ENCODE data around the gene WNK1. TPM values are rescaled to one million over a fixed set of nuclear protein-coding genes. Genes with fewer than 3 reads are reported as not detected.

WNK1 gene
- total RNA-seq, 4 donors from 2014 or later = 79.2 to 169 (median 92.1) TPM

DNA sequence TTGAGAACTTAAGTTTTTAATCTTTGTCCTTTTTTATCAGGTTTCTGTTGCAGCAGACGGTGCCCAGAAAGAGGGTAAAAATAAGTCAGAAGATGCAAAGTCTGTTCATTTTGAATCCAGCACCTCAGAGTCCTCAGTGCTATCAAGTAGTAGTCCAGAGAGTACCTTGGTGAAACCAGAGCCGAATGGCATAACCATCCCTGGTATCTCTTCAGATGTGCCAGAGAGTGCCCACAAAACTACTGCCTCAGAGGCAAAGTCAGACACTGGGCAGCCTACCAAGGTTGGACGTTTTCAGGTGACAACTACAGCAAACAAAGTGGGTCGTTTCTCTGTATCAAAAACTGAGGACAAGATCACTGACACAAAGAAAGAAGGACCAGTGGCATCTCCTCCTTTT lies 143.7 kb downstream of the WNK1 start:
- no peak overlapping the region for H3K27ac ChIP-seq
- H3K9me3 ChIP-seq = no peaks in the 10 kb centered on the region
- H3K4me3 ChIP-seq = no peak overlapping the region
- peaks cover 0 to 83% (median 30%) of the 10 kb centered on the region in 4 donors for H3K36me3 ChIP-seq
- H3K4me1 ChIP-seq = no peaks in the 10 kb centered on the region
- intact Hi-C loops (cut with DNase I; ENCODE audit: low total_unique reads) = no loop called here
- DNase-seq = no peak
- WGBS, 2 donors (ENCODE audit: low coverage in 1 of 2) = 61 to 82% methylated on average over 2 to 4 of the region's 4 CpGs
- H3K27me3 ChIP-seq = no peaks in the 10 kb centered on the region
- TF ChIP-seq CTCF (IDR thresholded peaks at IDR 0.05) (no peak), EP300 (IDR thresholded peaks at IDR 0.05; ENCODE audit: low read depth) (no peak), POLR2A (IDR thresholded peaks at IDR 0.05) (no peak), POLR2AphosphoS5 (IDR thresholded peaks at IDR 0.05) (no peak)
- in situ Hi-C loops (cut with MboI; ENCODE audit: low pct_ligation_motif_present in 1 of 4, low pct_unique_long_range_greater_than_20kb in 1 of 4, low sequenced_read_pairs in 3 of 4) = no loop called here

GRCh38 chr12:897386-897785 lies 145.0 kb downstream of the WNK1 start:
- no peak for DNase-seq
- no peaks in the 10 kb centered on the region for H3K4me1 ChIP-seq
- H3K4me3 ChIP-seq = no peak overlapping the region
- intact Hi-C loops (cut with DNase I; ENCODE audit: low total_unique reads) = no loop called here
- TF ChIP-seq POLR2A (IDR thresholded peaks at IDR 0.05) = no peak
- TF ChIP-seq POLR2AphosphoS5 (IDR thresholded peaks at IDR 0.05) = no peak
- no peak for TF ChIP-seq EP300 (IDR thresholded peaks at IDR 0.05; ENCODE audit: low read depth)
- no peak for TF ChIP-seq CTCF (IDR thresholded peaks at IDR 0.05)
- H3K27ac ChIP-seq = no peak overlapping the region
- 85 to 87% methylated on average over 4 of the region's 4 CpGs for WGBS, 2 donors (ENCODE audit: low coverage in 1 of 2)
- no peaks in the 10 kb centered on the region for H3K27me3 ChIP-seq
- in situ Hi-C loops (cut with MboI; ENCODE audit: low pct_ligation_motif_present in 1 of 4, low pct_unique_long_range_greater_than_20kb in 1 of 4, low sequenced_read_pairs in 3 of 4) = no loop called here
- H3K36me3 ChIP-seq = peaks cover 0 to 80% (median 33%) of the 10 kb centered on the region in 4 donors
- H3K9me3 ChIP-seq = no peaks in the 10 kb centered on the region

- no peak overlapping the region for H3K4me3 ChIP-seq
- in situ Hi-C loops (cut with MboI; ENCODE audit: low pct_ligation_motif_present in 1 of 4, low pct_unique_long_range_greater_than_20kb in 1 of 4, low sequenced_read_pairs in 3 of 4) (no loop called here), intact Hi-C loops (cut with DNase I; ENCODE audit: low total_unique reads) (no loop called here)
- no peaks in the 10 kb centered on the region for H3K27me3 ChIP-seq
- H3K4me1 ChIP-seq = no peaks in the 10 kb centered on the region
- no peak overlapping the region for H3K27ac ChIP-seq
- peaks cover 0 to 55% (median 17%) of the 10 kb centered on the region in 4 donors for H3K36me3 ChIP-seq
- WGBS, 2 donors (ENCODE audit: low coverage in 1 of 2) = 84% methylated on average over 3 of the region's 3 CpGs; no CpG with 5 or more reads in 1 of the 2 donors
- H3K9me3 ChIP-seq = no peaks in the 10 kb centered on the region
- no peak for TF ChIP-seq POLR2AphosphoS5 (IDR thresholded peaks at IDR 0.05)
- TF ChIP-seq CTCF (IDR thresholded peaks at IDR 0.05) = no peak
- TF ChIP-seq EP300 (IDR thresholded peaks at IDR 0.05; ENCODE audit: low read depth) = no peak
- TF ChIP-seq POLR2A (IDR thresholded peaks at IDR 0.05) = no peak
- no peak for DNase-seq
Measured at GRCh38 chr12:902581-902980, 150.2 kb downstream of the WNK1 start.

- intact Hi-C loops (cut with DNase I; ENCODE audit: low total_unique reads) = no loop called here
- in situ Hi-C loops (cut with MboI; ENCODE audit: low pct_ligation_motif_present in 1 of 4, low pct_unique_long_range_greater_than_20kb in 1 of 4, low sequenced_read_pairs in 3 of 4) = no loop called here
- Histone ChIP-seq H3K27ac (no peak overlapping the region), H3K9me3 (no peaks in the 10 kb centered on the region), H3K36me3 (peaks cover 0 to 55% (median 15%) of the 10 kb centered on the region in 4 donors), H3K4me3 (no peak overlapping the region), H3K4me1 (no peaks in the 10 kb centered on the region), H3K27me3 (no peaks in the 10 kb centered on the region)
- no peak for TF ChIP-seq POLR2AphosphoS5 (IDR thresholded peaks at IDR 0.05)
- TF ChIP-seq POLR2A (IDR thresholded peaks at IDR 0.05) = no peak
- no peak for TF ChIP-seq EP300 (IDR thresholded peaks at IDR 0.05; ENCODE audit: low read depth)
- no peak for TF ChIP-seq CTCF (IDR thresholded peaks at IDR 0.05)
- no peak for DNase-seq
- WGBS, 2 donors (ENCODE audit: low coverage in 1 of 2) = 83 to 86% methylated on average over 5 of the region's 5 CpGs
Measured at GRCh38 chr12:903055-903454, 150.7 kb downstream of the WNK1 start.

Data from transverse colon (tissue), 4 donors.